WTC11 (cell line): Measurements from ENCODE around the gene STX5. TPM values are rescaled to one million over a fixed set of nuclear protein-coding genes. Genes with fewer than 3 reads are reported as not detected.
A peak's percentile ranks its signal among the peaks of the same experiment; 100 is the strongest.
"Not testable (repeated sequence)": the region's sequence is repeated elsewhere in the genome, so short reads cannot be mapped to it uniquely, and the experiment has no call there.

Source experiments
- ATAC-seq: fragments of 200-7000 bp; cut with Tn5 transposase; 2 replicates; pipeline ENCODE4 v1.10.0; 2021; ENCODE audit warnings: mild to moderate bottlenecking, moderate library complexity
- CTCF ChIA-PET: fragments of 300-600 bp; sonication (Branson Sonifier 250); formaldehyde crosslinking; loops from one replicate; lab custom pipeline; 2021; ENCODE audit warnings: antibody characterized with exemption; lab: Charles Lee
- POLR2A ChIA-PET: fragments of 350-600 bp; sonication (Branson Sonifier 250); formaldehyde crosslinking; loops from one replicate; lab custom pipeline; 2021; ENCODE audit warnings: antibody characterized with exemption; lab: Charles Lee
- DNase-seq: peaks from one replicate; pipeline ENCODE4 v3.0.0; 2021; ENCODE audit warnings: low spot score
- H3K27ac Mint-ChIP-seq: 2 replicates; pipeline ENCODE4 v1.8.0; 2021; ENCODE audit warnings: mixed read lengths
- H3K27me3 Mint-ChIP-seq: 2 replicates; pipeline ENCODE4 v1.8.0; 2021; ENCODE audit warnings: low read depth, mild to moderate bottlenecking, moderate library complexity, mixed read lengths
- H3K36me3 Mint-ChIP-seq: 2 replicates; pipeline ENCODE4 v1.8.0; 2021; ENCODE audit warnings: mixed read lengths
- H3K4me1 Mint-ChIP-seq: 2 replicates; pipeline ENCODE4 v1.8.0; 2022; ENCODE audit warnings: mixed read lengths
- H3K4me3 Mint-ChIP-seq: 2 replicates; pipeline ENCODE4 v1.8.0; 2021; ENCODE audit warnings: mild to moderate bottlenecking, moderate library complexity, mixed read lengths
- H3K9me3 Mint-ChIP-seq: 2 replicates; pipeline ENCODE4 v1.8.0; 2021; ENCODE audit warnings: mixed read lengths
- ATF1 ChIP-seq: sonication (generic); formaldehyde crosslinking; IDR thresholded peaks from 2 replicates; pipeline ENCODE4 v1.8.1; 2023; ENCODE audit warnings: mild to moderate bottlenecking, moderate library complexity, missing genetic modification reagents
- CDX4 ChIP-seq: fragments of 250-450 bp; sonication (Bioruptor Pico); IDR thresholded peaks from 2 replicates; pipeline ENCODE4 v1.9.0; 2021; ENCODE audit warnings: moderate library complexity, mild to moderate bottlenecking, inconsistent platforms, borderline replicate concordance
- CREB1 ChIP-seq: sonication (generic); formaldehyde crosslinking; IDR thresholded peaks from 2 replicates; pipeline ENCODE4 v1.8.0; 2023; ENCODE audit warnings: mild to moderate bottlenecking, missing genetic modification reagents
- E2F4 ChIP-seq: sonication (generic); formaldehyde crosslinking; IDR thresholded peaks from 2 replicates; pipeline ENCODE4 v1.8.1; 2022; ENCODE audit warnings: low read depth, mild to moderate bottlenecking, moderate library complexity, missing genetic modification reagents, borderline replicate concordance
- ETV6 ChIP-seq: sonication (generic); formaldehyde crosslinking; IDR thresholded peaks from 2 replicates; pipeline ENCODE4 v1.8.1; 2022; ENCODE audit warnings: mild to moderate bottlenecking, missing genetic modification reagents
- FOXJ3 ChIP-seq: sonication (generic); formaldehyde crosslinking; IDR thresholded peaks from 2 replicates; pipeline ENCODE4 v1.9.0; 2021; ENCODE audit warnings: missing genetic modification reagents, mild to moderate bottlenecking, borderline replicate concordance
- FOXK1 ChIP-seq: sonication (generic); formaldehyde crosslinking; IDR thresholded peaks from 2 replicates; pipeline ENCODE4 v1.8.0; 2022; ENCODE audit warnings: mild to moderate bottlenecking, moderate library complexity, missing genetic modification reagents
- JUN ChIP-seq: sonication (generic); formaldehyde crosslinking; IDR thresholded peaks from 2 replicates; pipeline ENCODE4 v1.8.0; 2023; ENCODE audit warnings: mild to moderate bottlenecking, missing genetic modification reagents
- MXD4 ChIP-seq: fragments of 250-450 bp; sonication (Bioruptor Pico); IDR thresholded peaks from 2 replicates; pipeline ENCODE4 v1.8.0; 2021; ENCODE audit warnings: mild to moderate bottlenecking, moderate library complexity, borderline replicate concordance
- NFATC4 ChIP-seq: fragments of 250-450 bp; sonication (Bioruptor Pico); IDR thresholded peaks from 2 replicates; pipeline ENCODE4 v1.9.0; 2021; ENCODE audit warnings: mild to moderate bottlenecking
- NR1H2 ChIP-seq: sonication (generic); formaldehyde crosslinking; IDR thresholded peaks from 2 replicates; pipeline ENCODE4 v1.9.0; 2021; ENCODE audit warnings: mild to moderate bottlenecking, moderate library complexity, missing genetic modification reagents
- RELA ChIP-seq: sonication (generic); formaldehyde crosslinking; IDR thresholded peaks from 2 replicates; pipeline ENCODE4 v1.8.1; 2022; ENCODE audit warnings: missing genetic modification reagents, mild to moderate bottlenecking, borderline replicate concordance
- RORB ChIP-seq: fragments of 250-450 bp; sonication (Bioruptor Pico); IDR thresholded peaks from 2 replicates; pipeline ENCODE4 v1.9.0; 2021; ENCODE audit warnings: mild to moderate bottlenecking
- TEAD4 ChIP-seq: sonication (generic); formaldehyde crosslinking; IDR thresholded peaks from 2 replicates; pipeline ENCODE4 v1.8.0; 2022; ENCODE audit warnings: mild to moderate bottlenecking, missing genetic modification reagents
- ZBTB21 ChIP-seq: sonication (generic); formaldehyde crosslinking; IDR thresholded peaks from 2 replicates; pipeline ENCODE4 v1.8.1; 2023; ENCODE audit warnings: mild to moderate bottlenecking, missing genetic modification reagents, borderline replicate concordance
- ZBTB43 ChIP-seq: sonication (generic); formaldehyde crosslinking; IDR thresholded peaks from 2 replicates; pipeline ENCODE4 v1.8.1; 2023; ENCODE audit warnings: mild to moderate bottlenecking, missing genetic modification reagents
- ZNF671 ChIP-seq: fragments of 250-450 bp; sonication (Bioruptor Pico); IDR thresholded peaks from 2 replicates; pipeline ENCODE4 v1.8.0; 2021; ENCODE audit warnings: mild to moderate bottlenecking
- total RNA-seq: library from RNA; stranded (reverse); gene quantifications from 3 replicates; pipeline ENCODE4 v1.2.3, GENCODE V29; 2021
- TF ChIP-seq, protein P1 (sequence below): sonication (generic); formaldehyde crosslinking; IDR thresholded peaks from 2 replicates; pipeline ENCODE4 v1.8.1; 2023; ENCODE audit warnings: mild to moderate bottlenecking, missing genetic modification reagents, moderate library complexity
- TF ChIP-seq, protein P2 (sequence below): fragments of 250-450 bp; sonication (Bioruptor Pico); conservative IDR thresholded peaks from 2 replicates; pipeline ENCODE4 v1.9.0; 2021; ENCODE audit warnings: mild to moderate bottlenecking
- TF ChIP-seq, protein P3 (sequence below): fragments of 250-450 bp; sonication (Bioruptor Pico); IDR thresholded peaks from 2 replicates; pipeline ENCODE4 v1.9.0; 2021; ENCODE audit warnings: mild to moderate bottlenecking
- TF ChIP-seq, protein P4 (sequence below): sonication (generic); formaldehyde crosslinking; IDR thresholded peaks from 2 replicates; pipeline ENCODE4 v1.8.0; 2022; ENCODE audit warnings: mild to moderate bottlenecking, missing genetic modification reagents

The STX5 gene
- total RNA-seq, 1 experiment from 2014 or later = 30.2 TPM

GRCh38 chr11:62841361-62842170 is 9.7 kb upstream of the STX5 start (continued):
- TF ChIP-seq ZBTB43 (peak; percentile 96; the same call in 1 of the 2 replicates), ZNF671 (CRISPR knock-in tag) (peak; percentile 100), E2F4 (CRISPR knock-in tag) (peak; percentile 85; the same call in 1 of the 2 replicates), NFATC4 (peak; percentile 100), MXD4 (0 out of 2 replicates have a peak, but pooled peaks have one; percentile 21), ATF1 (CRISPR knock-in tag) (peak; percentile 93; the same call in 1 of the 2 replicates), NR1H2 (CRISPR knock-in tag) (no peak), ETV6 (peak; percentile 98), CREB1 (CRISPR knock-in tag) (peak; percentile 89; the same call in 1 of the 2 replicates), TEAD4 (peak; percentile 85; the same call in 1 of the 2 replicates), JUN (CRISPR knock-in tag) (peak; percentile 95), FOXJ3 (CRISPR knock-in tag) (peak; percentile 79; the same call in 1 of the 2 replicates), FOXK1 (peak; percentile 90), ZBTB21 (CRISPR knock-in tag) (peak; percentile 87), RELA (CRISPR knock-in tag) (peak; percentile 58; the same call in 1 of the 2 replicates), RORB (CRISPR knock-in tag) (peak; percentile 100)
- TF ChIP-seq, protein P1, sequence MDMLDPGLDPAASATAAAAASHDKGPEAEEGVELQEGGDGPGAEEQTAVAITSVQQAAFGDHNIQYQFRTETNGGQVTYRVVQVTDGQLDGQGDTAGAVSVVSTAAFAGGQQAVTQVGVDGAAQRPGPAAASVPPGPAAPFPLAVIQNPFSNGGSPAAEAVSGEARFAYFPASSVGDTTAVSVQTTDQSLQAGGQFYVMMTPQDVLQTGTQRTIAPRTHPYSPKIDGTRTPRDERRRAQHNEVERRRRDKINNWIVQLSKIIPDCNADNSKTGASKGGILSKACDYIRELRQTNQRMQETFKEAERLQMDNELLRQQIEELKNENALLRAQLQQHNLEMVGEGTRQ (CRISPR knock-in tag) = peak; percentile 52; the same call in 1 of the 2 replicates
- TF ChIP-seq, protein P2, sequence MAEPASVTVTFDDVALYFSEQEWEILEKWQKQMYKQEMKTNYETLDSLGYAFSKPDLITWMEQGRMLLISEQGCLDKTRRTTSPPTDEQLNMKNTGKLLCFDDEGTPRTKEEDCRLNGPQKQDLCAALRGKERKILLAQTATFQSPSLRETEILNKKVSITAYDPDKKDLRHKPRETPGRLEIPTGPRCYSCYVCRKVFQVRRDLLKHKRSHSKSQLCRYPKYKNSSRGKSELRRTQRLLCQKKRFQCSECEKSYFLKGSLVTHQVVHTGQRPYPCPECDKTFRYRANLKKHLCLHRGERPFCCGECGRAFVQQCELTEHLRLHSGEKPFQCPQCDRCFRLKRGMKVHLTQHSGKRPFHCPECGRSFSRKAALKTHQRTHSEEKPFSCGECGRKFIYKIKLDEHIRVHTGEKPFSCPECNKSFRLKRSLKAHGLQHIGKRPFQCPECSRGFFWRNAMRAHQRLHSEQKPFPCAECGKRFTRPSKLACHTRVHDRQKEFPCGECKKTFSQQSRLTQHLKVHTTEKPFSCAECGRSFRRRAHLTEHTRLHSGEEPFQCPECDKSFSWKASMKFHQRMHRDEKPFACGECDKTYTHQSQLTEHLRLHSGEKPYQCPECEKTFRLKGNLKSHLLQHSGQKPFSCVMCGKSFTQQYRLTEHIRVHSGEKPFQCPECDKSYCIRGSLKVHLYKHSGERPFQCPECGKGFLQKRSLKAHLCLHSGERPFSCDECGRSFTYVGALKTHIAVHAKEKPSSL (CRISPR knock-in tag) = peak; percentile 100
- TF ChIP-seq, all 79 proteins: peak for 64

DNA sequence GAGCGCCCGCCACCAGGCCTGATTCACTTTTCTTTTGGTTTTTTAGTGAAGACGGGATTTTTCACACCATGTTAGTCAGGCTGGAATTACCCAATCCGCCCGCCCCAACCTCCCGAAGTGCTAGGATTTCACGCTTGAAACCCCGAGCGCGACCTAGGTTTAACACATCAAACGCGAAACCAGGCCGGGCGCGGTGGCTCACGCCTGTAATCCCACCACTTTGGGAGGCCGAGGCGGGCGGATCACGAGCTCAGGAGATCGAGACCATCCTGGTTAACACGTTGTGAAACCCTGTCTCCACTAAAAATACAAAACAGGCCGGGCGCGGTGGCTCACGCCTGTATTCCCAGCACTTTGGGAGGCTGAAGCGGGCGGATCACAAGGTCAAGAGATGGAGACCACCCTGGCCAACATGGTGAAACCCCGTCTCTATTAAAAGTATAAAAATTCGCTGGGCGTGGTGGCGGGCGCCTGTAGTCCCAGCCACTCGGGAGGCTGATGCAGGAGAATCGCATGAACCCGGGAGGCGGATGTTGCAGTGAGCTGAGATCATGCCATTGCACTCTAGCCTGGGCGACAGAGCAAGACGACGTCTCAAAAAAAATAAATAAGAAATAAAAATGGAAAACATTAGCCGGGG is 9.0 kb upstream of the STX5 start:
- not testable (repeated sequence) for H3K27me3 Mint-ChIP-seq, H3K9me3 Mint-ChIP-seq
- TF ChIP-seq, protein P3, sequence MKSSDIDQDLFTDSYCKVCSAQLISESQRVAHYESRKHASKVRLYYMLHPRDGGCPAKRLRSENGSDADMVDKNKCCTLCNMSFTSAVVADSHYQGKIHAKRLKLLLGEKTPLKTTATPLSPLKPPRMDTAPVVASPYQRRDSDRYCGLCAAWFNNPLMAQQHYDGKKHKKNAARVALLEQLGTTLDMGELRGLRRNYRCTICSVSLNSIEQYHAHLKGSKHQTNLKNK (CRISPR knock-in tag) = 0 out of 2 replicates have a peak, but pooled peaks have one; percentile 43
- TF ChIP-seq CDX4 (0 out of 2 replicates have a peak, but pooled peaks have one; percentile 34), NFATC4 (0 out of 2 replicates have a peak, but pooled peaks have one; percentile 27)
- TF ChIP-seq, protein P4, sequence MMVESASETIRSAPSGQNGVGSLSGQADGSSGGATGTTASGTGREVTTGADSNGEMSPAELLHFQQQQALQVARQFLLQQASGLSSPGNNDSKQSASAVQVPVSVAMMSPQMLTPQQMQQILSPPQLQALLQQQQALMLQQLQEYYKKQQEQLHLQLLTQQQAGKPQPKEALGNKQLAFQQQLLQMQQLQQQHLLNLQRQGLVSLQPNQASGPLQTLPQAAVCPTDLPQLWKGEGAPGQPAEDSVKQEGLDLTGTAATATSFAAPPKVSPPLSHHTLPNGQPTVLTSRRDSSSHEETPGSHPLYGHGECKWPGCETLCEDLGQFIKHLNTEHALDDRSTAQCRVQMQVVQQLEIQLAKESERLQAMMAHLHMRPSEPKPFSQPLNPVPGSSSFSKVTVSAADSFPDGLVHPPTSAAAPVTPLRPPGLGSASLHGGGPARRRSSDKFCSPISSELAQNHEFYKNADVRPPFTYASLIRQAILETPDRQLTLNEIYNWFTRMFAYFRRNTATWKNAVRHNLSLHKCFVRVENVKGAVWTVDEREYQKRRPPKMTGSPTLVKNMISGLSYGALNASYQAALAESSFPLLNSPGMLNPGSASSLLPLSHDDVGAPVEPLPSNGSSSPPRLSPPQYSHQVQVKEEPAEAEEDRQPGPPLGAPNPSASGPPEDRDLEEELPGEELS (CRISPR knock-in tag) = 0 out of 2 replicates have a peak, but pooled peaks have one; percentile 24
- TF ChIP-seq, all 79 proteins: peak for 4; not testable (repeated sequence) for 75
- ChIA-PET CTCF (interaction anchor here (0.9 to 3.4 kb wide), 9 partner anchors 9 to 133 kb away, joined by 3 to 29 read pairs (median 4); partner anchors contain the start of genes BSCL2, GNG3, STX5 and TEX54), POLR2A (interaction anchor here (0.6 to 3.4 kb wide), 31 partner anchors 9 to 1035 kb away, joined by 3 to 83 read pairs (median 5); partner anchors contain the start of genes C11orf98, CSKMT, EEF1G and HNRNPUL2)
- not testable (repeated sequence) for H3K27ac Mint-ChIP-seq, H3K4me3 Mint-ChIP-seq
- ATAC-seq (peak; percentile 0; the same call in 1 of the 2 replicates), DNase-seq (peak; percentile 72)
- Mint-ChIP-seq H3K4me1 (peaks cover 15% of the 10 kb centered on the region), H3K36me3 (peaks cover 20% of the 10 kb centered on the region)
